Measurements from ENCODE around the gene SLC26A8. TPM values are rescaled to one million over a fixed set of nuclear protein-coding genes. Genes with fewer than 3 reads are reported as not detected.
A peak's percentile ranks its signal among the peaks of the same experiment; 100 is the strongest.

SLC26A8 gene
- total RNA-seq, 4 donors from 2014 or later, result 0.13 to 0.89 (median 0.60) TPM

DNA sequence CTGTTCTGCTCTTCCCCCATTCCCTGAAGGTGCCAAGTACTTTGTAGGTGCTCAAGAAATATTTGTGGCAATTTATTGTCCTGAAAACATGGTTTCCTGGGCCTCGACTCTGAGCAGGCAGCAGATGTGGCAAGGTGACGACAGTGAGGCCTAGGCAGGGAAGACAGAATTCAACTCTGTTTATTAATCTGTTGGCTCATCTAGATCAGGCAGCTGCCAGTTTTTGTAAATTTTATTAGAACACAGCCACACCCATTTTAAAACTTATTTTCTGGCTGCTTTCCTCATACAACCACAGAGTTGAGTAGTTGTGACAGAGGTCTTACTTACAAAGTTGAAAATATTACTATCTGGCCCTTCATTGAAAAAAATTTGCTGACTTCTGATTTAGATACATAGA, 27.7 kb upstream of the SLC26A8 start:
- TF ChIP-seq POLR2A (IDR thresholded peaks at IDR 0.05), result no peak
- TF ChIP-seq, protein P1, sequence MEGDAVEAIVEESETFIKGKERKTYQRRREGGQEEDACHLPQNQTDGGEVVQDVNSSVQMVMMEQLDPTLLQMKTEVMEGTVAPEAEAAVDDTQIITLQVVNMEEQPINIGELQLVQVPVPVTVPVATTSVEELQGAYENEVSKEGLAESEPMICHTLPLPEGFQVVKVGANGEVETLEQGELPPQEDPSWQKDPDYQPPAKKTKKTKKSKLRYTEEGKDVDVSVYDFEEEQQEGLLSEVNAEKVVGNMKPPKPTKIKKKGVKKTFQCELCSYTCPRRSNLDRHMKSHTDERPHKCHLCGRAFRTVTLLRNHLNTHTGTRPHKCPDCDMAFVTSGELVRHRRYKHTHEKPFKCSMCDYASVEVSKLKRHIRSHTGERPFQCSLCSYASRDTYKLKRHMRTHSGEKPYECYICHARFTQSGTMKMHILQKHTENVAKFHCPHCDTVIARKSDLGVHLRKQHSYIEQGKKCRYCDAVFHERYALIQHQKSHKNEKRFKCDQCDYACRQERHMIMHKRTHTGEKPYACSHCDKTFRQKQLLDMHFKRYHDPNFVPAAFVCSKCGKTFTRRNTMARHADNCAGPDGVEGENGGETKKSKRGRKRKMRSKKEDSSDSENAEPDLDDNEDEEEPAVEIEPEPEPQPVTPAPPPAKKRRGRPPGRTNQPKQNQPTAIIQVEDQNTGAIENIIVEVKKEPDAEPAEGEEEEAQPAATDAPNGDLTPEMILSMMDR (IDR thresholded peaks at IDR 0.05), result no peak
- Histone ChIP-seq H3K4me1 (peaks cover 13 to 26% of the 10 kb centered on the region in 2 donors), H3K36me3 (no peaks in the 10 kb centered on the region), H3K27me3 (no peaks in the 10 kb centered on the region), H3K4me3 (replicated peaks in 1 of 3) (no peak overlapping the region), H3K9me3 (no peaks in the 10 kb centered on the region), H3K27ac (peak overlapping the region in 1 of 3 donors; percentile 22)
- no peak for DNase-seq
- intact Hi-C loops (cut with DNase I), result no loop called here
- 65 to 79% methylated on average over 2 of the region's 2 CpGs for WGBS, 2 donors

DNA sequence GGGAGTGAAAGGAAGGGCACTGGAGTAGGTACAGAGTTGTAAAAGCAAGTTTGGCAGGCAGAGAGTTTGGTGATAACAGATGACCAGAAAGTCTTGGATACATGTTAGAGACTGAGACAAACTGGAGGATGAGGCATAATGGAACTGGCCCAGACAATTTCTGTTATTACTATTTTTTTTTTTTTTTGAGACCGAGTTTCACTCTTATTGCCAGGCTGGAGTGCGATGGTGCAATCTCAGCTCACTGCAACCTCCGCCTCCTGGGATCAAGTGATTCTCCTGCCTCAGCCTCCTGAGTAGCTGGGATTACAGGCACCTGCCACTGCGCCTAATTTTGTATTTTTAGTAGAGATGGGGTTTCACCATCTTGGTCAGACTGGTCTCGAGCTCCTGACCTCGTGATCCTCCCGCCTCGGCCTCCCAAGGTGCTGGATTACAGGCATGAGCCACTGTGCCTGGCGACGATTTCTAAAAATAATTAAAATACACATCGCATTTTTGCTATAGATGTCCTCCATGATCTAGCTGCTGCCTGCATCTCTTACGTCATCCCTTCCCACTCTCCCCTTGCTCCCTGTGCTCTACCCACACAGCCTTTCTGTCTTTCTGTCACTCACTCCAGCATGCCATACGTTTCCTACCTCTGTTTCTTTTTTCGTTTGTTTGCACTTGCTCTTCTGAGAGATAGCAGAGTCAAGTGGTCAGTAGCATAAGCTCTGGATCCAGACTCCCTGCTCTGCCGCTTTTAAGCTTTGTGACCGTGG, 26.7 kb upstream of the SLC26A8 start:
- H3K27me3 ChIP-seq, result no peaks in the 10 kb centered on the region
- no peak for TF ChIP-seq POLR2A (IDR thresholded peaks at IDR 0.05)
- TF ChIP-seq, protein P1 (IDR thresholded peaks at IDR 0.05), result no peak
- 84 to 93% methylated on average over 16 of the region's 16 CpGs for WGBS, 2 donors
- H3K36me3 ChIP-seq, result no peaks in the 10 kb centered on the region
- H3K4me3 ChIP-seq (replicated peaks in 1 of 3), result no peak overlapping the region
- H3K4me1 ChIP-seq, result peaks cover 13 to 31% of the 10 kb centered on the region in 2 donors
- intact Hi-C loops (cut with DNase I), result no loop called here
- H3K27ac ChIP-seq, result peak overlapping the region in 1 of 3 donors; percentile 27
- no peak for DNase-seq
- no peaks in the 10 kb centered on the region for H3K9me3 ChIP-seq

DNA sequence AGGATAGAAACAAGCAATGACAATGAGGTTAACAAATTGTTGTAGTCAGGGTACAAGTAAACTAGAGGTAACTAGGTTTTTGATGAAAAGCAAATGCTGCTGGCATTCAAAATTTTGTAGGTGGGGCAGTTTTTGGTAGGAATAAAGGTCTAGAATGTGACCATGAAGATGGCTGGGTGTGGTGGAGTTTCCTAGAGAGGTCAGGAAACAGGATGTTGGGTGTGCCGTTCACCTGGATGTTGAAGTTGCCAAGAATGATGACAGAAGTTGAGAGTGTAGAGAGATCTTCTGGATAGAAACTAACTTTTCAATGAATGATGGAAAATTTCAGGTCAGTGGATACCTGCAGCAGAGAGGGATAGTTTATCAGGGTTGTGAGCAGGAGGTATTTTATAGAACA, 25.9 kb upstream of the SLC26A8 start:
- intact Hi-C loops (cut with DNase I), result no loop called here
- H3K27me3 ChIP-seq, result no peaks in the 10 kb centered on the region
- peaks cover 13 to 31% of the 10 kb centered on the region in 2 donors for H3K4me1 ChIP-seq
- DNase-seq, result peak in 1 of 2 donors; percentile 21
- 19 to 31% methylated on average over 1 of the region's 1 CpG for WGBS, 2 donors
- H3K36me3 ChIP-seq, result no peaks in the 10 kb centered on the region
- no peaks in the 10 kb centered on the region for H3K9me3 ChIP-seq
- H3K4me3 ChIP-seq (replicated peaks in 1 of 3), result no peak overlapping the region
- peak overlapping the region in 1 of 3 donors; percentile 27 for H3K27ac ChIP-seq
- TF ChIP-seq, protein P1 (IDR thresholded peaks at IDR 0.05), result no peak
- TF ChIP-seq POLR2A (IDR thresholded peaks at IDR 0.05), result no peak

DNA sequence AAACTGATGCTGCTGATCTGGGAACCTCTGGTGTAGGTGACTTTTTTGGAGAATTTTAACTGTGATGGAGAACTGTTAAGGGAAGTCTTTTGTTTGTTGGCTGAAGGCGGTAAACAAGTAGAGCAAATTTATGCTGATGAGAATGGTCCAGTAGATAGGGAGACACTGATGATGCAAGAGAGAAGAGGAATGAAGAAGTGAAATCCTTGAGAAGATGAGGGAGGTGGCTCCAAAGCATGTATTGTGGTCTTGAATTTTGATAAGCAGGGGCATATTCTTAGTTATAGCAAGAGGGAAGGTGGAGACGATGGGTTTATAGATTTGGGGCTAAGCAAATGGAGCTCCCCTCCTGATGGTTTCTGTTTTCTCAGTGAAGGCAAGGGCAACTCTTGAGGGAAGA, 25.1 kb upstream of the SLC26A8 start:
- H3K27me3 ChIP-seq, result no peaks in the 10 kb centered on the region
- no peak overlapping the region for H3K27ac ChIP-seq
- no peak for DNase-seq
- H3K9me3 ChIP-seq, result no peaks in the 10 kb centered on the region
- H3K4me3 ChIP-seq (replicated peaks in 1 of 3), result no peak overlapping the region
- H3K4me1 ChIP-seq, result peaks cover 13 to 31% of the 10 kb centered on the region in 2 donors
- intact Hi-C loops (cut with DNase I), result no loop called here
- TF ChIP-seq POLR2A (IDR thresholded peaks at IDR 0.05), result no peak
- TF ChIP-seq, protein P1 (IDR thresholded peaks at IDR 0.05), result no peak
- WGBS, 2 donors, result 93 to 98% methylated on average over 2 of the region's 2 CpGs
- H3K36me3 ChIP-seq, result no peaks in the 10 kb centered on the region

DNA sequence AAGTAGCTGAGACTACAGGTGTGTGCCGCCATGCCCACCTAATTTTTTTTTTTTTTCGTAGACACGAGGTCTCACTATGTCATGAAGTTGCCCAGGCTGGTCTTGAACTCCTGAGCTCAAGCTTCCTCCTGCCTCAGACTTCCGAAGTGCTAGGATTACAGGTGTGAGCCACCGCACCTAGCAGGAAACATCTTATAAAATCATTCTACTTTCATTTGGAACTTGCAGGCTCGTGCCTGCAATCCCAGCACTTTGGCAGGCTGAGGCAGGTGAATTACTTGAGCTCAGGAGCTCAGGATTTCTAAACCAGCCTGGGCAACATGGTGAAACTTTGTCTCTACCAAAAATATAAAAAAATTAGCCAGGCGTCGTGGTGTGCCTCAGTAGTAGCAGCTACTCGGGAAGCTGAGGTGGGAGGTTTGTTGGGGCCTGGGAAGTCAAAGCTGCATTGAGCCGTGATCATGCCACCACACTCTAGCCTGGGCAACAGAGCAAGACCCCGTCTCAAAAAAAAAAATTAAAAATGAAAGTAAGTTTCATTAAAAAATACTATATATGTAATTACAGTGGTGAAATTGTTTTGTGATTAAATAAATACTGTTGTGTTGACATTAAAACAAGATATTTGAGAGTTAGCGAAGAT, 18.3 kb upstream of the SLC26A8 start:
- peaks cover 36% of the 10 kb centered on the region in 2 donors for H3K4me1 ChIP-seq
- TF ChIP-seq, protein P1 (IDR thresholded peaks at IDR 0.05), result no peak
- TF ChIP-seq POLR2A (IDR thresholded peaks at IDR 0.05), result no peak
- intact Hi-C loops (cut with DNase I), result no loop called here
- H3K36me3 ChIP-seq, result no peaks in the 10 kb centered on the region
- 94 to 96% methylated on average over 12 of the region's 12 CpGs for WGBS, 2 donors
- no peak overlapping the region for H3K4me3 ChIP-seq (replicated peaks in 1 of 3)
- H3K9me3 ChIP-seq, result no peaks in the 10 kb centered on the region
- no peak overlapping the region for H3K27ac ChIP-seq
- H3K27me3 ChIP-seq, result no peaks in the 10 kb centered on the region
- DNase-seq, result no peak
